ENCODE data around the gene SGIP1. TPM values are rescaled to one million over a fixed set of nuclear protein-coding genes. Genes with fewer than 3 reads are reported as not detected.

SGIP1 gene
- total and polyA plus RNA-seq, 2 of the 4 experiments (the other 2 are of a cell fraction): 27.1 to 42.7 TPM

- BruUV-seq (replicated peaks): no TSS peak
- no peak overlapping the region for H3K4me3 ChIP-seq (ENCODE audit: insufficient read depth, low read depth, low read length)
- H2BK20ac ChIP-seq (ENCODE audit: low read depth, low read length): no peak overlapping the region
- peaks cover 24% of the 10 kb centered on the region for H3K9me1 ChIP-seq (ENCODE audit: insufficient read depth, low read length)
- H4K5ac ChIP-seq (ENCODE audit: low read depth, low read length): no peak overlapping the region
- no peak overlapping the region for H4K91ac ChIP-seq (ENCODE audit: insufficient read depth, low read depth, low read length)
- no peak overlapping the region for H2BK120ac ChIP-seq (ENCODE audit: low read depth, low read length)
- peaks cover 44% of the 10 kb centered on the region for H4K20me1 ChIP-seq (ENCODE audit: insufficient read depth, low read length)
- intact Hi-C loops (cut with micrococcal nuclease): no loop called here
- peaks cover 12% of the 10 kb centered on the region for H3K36me3 ChIP-seq (ENCODE audit: control insufficient read depth, insufficient read depth, low read length)
- no peak overlapping the region for H2AK5ac ChIP-seq (ENCODE audit: low read depth, low read length)
- H3K23ac ChIP-seq (ENCODE audit: low read depth, low read length): no peak overlapping the region
- ATAC-seq (ENCODE audit: low read depth) (no peak), DNase-seq (peak; percentile 44)
- no CpG with 5 or more reads among the region's 4 CpGs for WGBS, 2 experiments (ENCODE audit: extremely low coverage in 2 of 2, insufficient read length in 1 of 2)
- peaks cover 4% of the 10 kb centered on the region for H3K4me1 ChIP-seq (ENCODE audit: control insufficient read depth, insufficient read depth, low read length)
- H2AFZ ChIP-seq (replicated peaks; ENCODE audit: low read length, poor library complexity): no peak overlapping the region
- no peak overlapping the region for H2BK15ac ChIP-seq (ENCODE audit: low read depth, low read length)
- no peak overlapping the region for H3K4me2 ChIP-seq (ENCODE audit: low read depth, low read length)
- dilution Hi-C loops (cut with HindIII; ENCODE audit: low sequenced_read_pairs, unreplicated experiment): no loop called here
- in situ Hi-C loops (cut with MboI; ENCODE audit: low sequenced_read_pairs): no loop called here
- no peak overlapping the region for H3K18ac ChIP-seq (ENCODE audit: low read depth, low read length)
- H3K9me3 ChIP-seq (ENCODE audit: control insufficient read depth, insufficient read depth, low read length): no peaks in the 10 kb centered on the region
- no peak overlapping the region for H2AK9ac ChIP-seq (replicated peaks; ENCODE audit: low read depth, low read length, poor library complexity)
- ChIA-PET POLR2A (ENCODE audit: unreplicated experiment) (no interaction called here), CTCF (no interaction called here)
- no peak overlapping the region for H2BK5ac ChIP-seq (ENCODE audit: low read depth, low read length, poor library complexity, severe bottlenecking)
- no peak overlapping the region for H3K27ac ChIP-seq (ENCODE audit: insufficient read depth, low read length)
- H4K8ac ChIP-seq (ENCODE audit: low read depth in 2 of 2, low read length in 2 of 2): no peak overlapping the region
- TF ChIP-seq MAZ (IDR thresholded peaks at IDR 0.05; ENCODE audit: borderline replicate concordance, low read depth, low read length) (no peak), RFX5 (IDR thresholded peaks at IDR 0.05; ENCODE audit: low read depth, low read length) (no peak), MAFK (IDR thresholded peaks at IDR 0.05; ENCODE audit: low read depth, low read length) (no peak), MXI1 (IDR thresholded peaks at IDR 0.05; ENCODE audit: borderline replicate concordance, low read depth, low read length) (no peak), CEBPB (IDR thresholded peaks at IDR 0.05; ENCODE audit: low read depth, low read length) (peak; percentile 71), RAD21 (IDR thresholded peaks at IDR 0.05; ENCODE audit: low read length) (no peak), NFE2L2 (IDR thresholded peaks at IDR 0.05; ENCODE audit: low read depth, low read length) (no peak), RCOR1 (IDR thresholded peaks at IDR 0.05; ENCODE audit: insufficient replicate concordance, low read length) (no peak)
- TF ChIP-seq, protein P1, sequence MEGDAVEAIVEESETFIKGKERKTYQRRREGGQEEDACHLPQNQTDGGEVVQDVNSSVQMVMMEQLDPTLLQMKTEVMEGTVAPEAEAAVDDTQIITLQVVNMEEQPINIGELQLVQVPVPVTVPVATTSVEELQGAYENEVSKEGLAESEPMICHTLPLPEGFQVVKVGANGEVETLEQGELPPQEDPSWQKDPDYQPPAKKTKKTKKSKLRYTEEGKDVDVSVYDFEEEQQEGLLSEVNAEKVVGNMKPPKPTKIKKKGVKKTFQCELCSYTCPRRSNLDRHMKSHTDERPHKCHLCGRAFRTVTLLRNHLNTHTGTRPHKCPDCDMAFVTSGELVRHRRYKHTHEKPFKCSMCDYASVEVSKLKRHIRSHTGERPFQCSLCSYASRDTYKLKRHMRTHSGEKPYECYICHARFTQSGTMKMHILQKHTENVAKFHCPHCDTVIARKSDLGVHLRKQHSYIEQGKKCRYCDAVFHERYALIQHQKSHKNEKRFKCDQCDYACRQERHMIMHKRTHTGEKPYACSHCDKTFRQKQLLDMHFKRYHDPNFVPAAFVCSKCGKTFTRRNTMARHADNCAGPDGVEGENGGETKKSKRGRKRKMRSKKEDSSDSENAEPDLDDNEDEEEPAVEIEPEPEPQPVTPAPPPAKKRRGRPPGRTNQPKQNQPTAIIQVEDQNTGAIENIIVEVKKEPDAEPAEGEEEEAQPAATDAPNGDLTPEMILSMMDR (conservative IDR thresholded peaks at IDR 0.05; ENCODE audit: low read depth, low read length): no peak
- no peak overlapping the region for H3K9ac ChIP-seq (ENCODE audit: low read depth, low read length)
- peaks cover 27 to 67% of the 10 kb centered on the region in 2 experiments for H3K79me1 ChIP-seq (ENCODE audit: low read depth in 1 of 2, low read length in 2 of 2)
- no peak overlapping the region for H3K4ac ChIP-seq (ENCODE audit: low read depth, low read length)
- no peak overlapping the region for H3K14ac ChIP-seq (replicated peaks; ENCODE audit: low read depth, low read length)
- no peaks in the 10 kb centered on the region for H3K27me3 ChIP-seq (ENCODE audit: control insufficient read depth, insufficient read depth, low read length)
- no peak overlapping the region for H3K56ac ChIP-seq (ENCODE audit: extremely low read depth, insufficient read depth, low read length)
Measured at GRCh38 chr1:66613187-66613586, 79.2 kb downstream of the SGIP1 start.

All from IMR-90 (cell line).